ENCODE measurements around the gene PDCL3. TPM values are rescaled to one million over a fixed set of nuclear protein-coding genes. Genes with fewer than 3 reads are reported as not detected.

Gene PDCL3
- total and polyA plus RNA-seq, 2 donors (not counting 1 experiment from before 2014, with no cell fraction given) = 5.6 to 24.1 TPM

DNA sequence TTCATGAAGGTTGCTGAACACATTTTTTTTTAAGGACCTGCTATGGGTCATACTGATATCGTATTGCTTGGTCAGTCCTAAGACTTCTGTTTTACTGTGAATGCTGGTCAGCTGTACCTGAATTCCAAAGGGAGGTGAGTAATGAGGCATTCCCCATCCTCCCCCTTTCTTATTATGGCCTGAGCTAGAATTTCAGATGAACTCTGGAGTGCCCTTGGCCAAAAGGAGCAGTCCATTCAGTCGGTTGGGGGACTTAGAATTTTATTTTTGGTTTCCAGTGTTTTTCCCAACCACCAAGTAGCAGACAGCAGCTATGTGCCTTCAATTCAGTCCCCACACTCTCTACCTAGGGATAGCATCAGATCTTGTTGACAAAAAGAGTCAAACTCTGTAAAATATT, 26.9 kb upstream of the PDCL3 start:
- no peak overlapping the region for H3K4me3 ChIP-seq (ENCODE audit: control extremely low read depth in 1 of 5, extremely low read depth in 1 of 5, insufficient read depth in 1 of 5, low read depth in 2 of 5, low read length in 4 of 5)
- POLR2A ChIA-PET = no interaction called here
- no peaks in the 10 kb centered on the region for H3K36me3 ChIP-seq (replicated peaks in 1 of 2; ENCODE audit: control extremely low read depth in 1 of 2, control insufficient read depth in 1 of 2, extremely low read depth in 1 of 2, insufficient read depth in 2 of 2, low read length in 1 of 2)
- H2AFZ ChIP-seq (ENCODE audit: insufficient read depth, low read depth, low read length, poor library complexity, severe bottlenecking) = no peak overlapping the region
- no peak for TF ChIP-seq CTCF (IDR thresholded peaks at IDR 0.05)
- no peak overlapping the region for H3K9ac ChIP-seq (ENCODE audit: low read length)
- Mint-ChIP-seq H3K9me3 (ENCODE audit: insufficient read depth) (no peaks in the 10 kb centered on the region), H3K27ac (no peak overlapping the region), H3K27me3 (peaks cover 12% of the 10 kb centered on the region), H3K4me3 (no peak overlapping the region), H3K4me1 (no peaks in the 10 kb centered on the region)
- no peaks in the 10 kb centered on the region for H3K79me2 ChIP-seq (ENCODE audit: control insufficient read depth, insufficient read depth, low read length)
- WGBS (ENCODE audit: insufficient coverage) = 100% methylated on average over 1 of the region's 2 CpGs
- ATAC-seq (ENCODE audit: low read depth) (no peak), DNase-seq (no peak)
- no peaks in the 10 kb centered on the region for H3K4me1 ChIP-seq (ENCODE audit: control insufficient read depth in 2 of 2, insufficient read depth in 2 of 2, low read length in 2 of 2)
- no peak overlapping the region for H3K27ac ChIP-seq (ENCODE audit: low read length in 2 of 2)
- peaks cover 0 to 3% (median 0%) of the 10 kb centered on the region in 4 experiments for H3K27me3 ChIP-seq (replicated peaks in 1 of 4; ENCODE audit: control extremely low read depth in 1 of 4, control insufficient read depth in 3 of 4, insufficient read depth in 4 of 4, low read length in 3 of 4)
- CTCF ChIA-PET = no interaction called here
- H3K9me3 ChIP-seq (ENCODE audit: control extremely low read depth in 1 of 3, control insufficient read depth in 2 of 3, insufficient read depth in 1 of 3, low read length in 2 of 3) = peaks cover 0 to 5% (median 0%) of the 10 kb centered on the region in 3 donors
- intact Hi-C loops (cut with micrococcal nuclease) = no loop called here
- no peak overlapping the region for H3K4me2 ChIP-seq (replicated peaks; ENCODE audit: low read depth, low read length, poor library complexity, severe bottlenecking)
- no peaks in the 10 kb centered on the region for H4K20me1 ChIP-seq (ENCODE audit: control insufficient read depth, insufficient read depth, low read length, poor library complexity, severe bottlenecking)

DNA sequence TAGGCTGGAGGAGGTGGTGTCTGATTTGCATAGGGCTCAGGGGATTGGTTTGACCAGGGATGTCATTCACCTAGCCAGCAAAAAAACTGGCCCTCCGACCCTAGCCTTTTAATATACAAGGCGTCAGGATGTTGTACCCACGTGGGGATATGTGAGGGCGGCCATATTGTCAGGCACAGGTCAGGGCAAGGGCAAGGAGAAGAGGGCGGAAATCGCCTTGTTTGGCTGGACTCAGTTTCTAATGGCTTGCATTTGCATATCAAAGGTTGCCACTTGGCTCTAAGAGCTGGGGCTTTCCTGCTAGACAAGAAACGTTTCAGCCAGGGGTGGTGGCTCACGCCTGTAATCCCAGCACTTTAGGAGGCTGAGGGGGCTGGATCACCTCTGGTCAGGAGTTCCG, 24.9 kb upstream of the PDCL3 start:
- Histone ChIP-seq H3K4me1 (ENCODE audit: control insufficient read depth in 2 of 2, insufficient read depth in 2 of 2, low read length in 2 of 2) (no peaks in the 10 kb centered on the region), H3K9ac (ENCODE audit: low read length) (no peak overlapping the region), H3K4me3 (ENCODE audit: control extremely low read depth in 1 of 5, extremely low read depth in 1 of 5, insufficient read depth in 1 of 5, low read depth in 2 of 5, low read length in 4 of 5) (no peak overlapping the region), H3K9me3 (ENCODE audit: control extremely low read depth in 1 of 3, control insufficient read depth in 2 of 3, insufficient read depth in 1 of 3, low read length in 2 of 3) (peaks cover 0 to 5% (median 0%) of the 10 kb centered on the region in 3 donors), H3K36me3 (replicated peaks in 1 of 2; ENCODE audit: control extremely low read depth in 1 of 2, control insufficient read depth in 1 of 2, extremely low read depth in 1 of 2, insufficient read depth in 2 of 2, low read length in 1 of 2) (no peaks in the 10 kb centered on the region), H3K4me2 (replicated peaks; ENCODE audit: low read depth, low read length, poor library complexity, severe bottlenecking) (no peak overlapping the region), H3K27ac (ENCODE audit: low read length in 2 of 2) (no peak overlapping the region), H2AFZ (ENCODE audit: insufficient read depth, low read depth, low read length, poor library complexity, severe bottlenecking) (no peak overlapping the region), H3K27me3 (replicated peaks in 1 of 4; ENCODE audit: control extremely low read depth in 1 of 4, control insufficient read depth in 3 of 4, insufficient read depth in 4 of 4, low read length in 3 of 4) (peaks cover 0 to 3% (median 0%) of the 10 kb centered on the region in 4 experiments), H3K79me2 (ENCODE audit: control insufficient read depth, insufficient read depth, low read length) (no peaks in the 10 kb centered on the region), H4K20me1 (ENCODE audit: control insufficient read depth, insufficient read depth, low read length, poor library complexity, severe bottlenecking) (no peaks in the 10 kb centered on the region)
- DNase-seq = no peak
- Mint-ChIP-seq H3K27me3 (peaks cover 12% of the 10 kb centered on the region), H3K4me1 (no peaks in the 10 kb centered on the region), H3K4me3 (no peak overlapping the region), H3K27ac (no peak overlapping the region), H3K9me3 (ENCODE audit: insufficient read depth) (no peaks in the 10 kb centered on the region)
- ChIA-PET POLR2A (no interaction called here), CTCF (interaction anchor here (0.9 to 1.5 kb wide), 2 partner anchors 13 to 696 kb away, joined by 3 read pairs; no protein-coding TSS in a partner anchor)
- intact Hi-C loops (cut with micrococcal nuclease) = no loop called here
- no peak for ATAC-seq (ENCODE audit: low read depth)
- TF ChIP-seq EZH2 (IDR thresholded peaks at IDR 0.05; ENCODE audit: borderline replicate concordance, insufficient read depth, low read depth, low read length, poor library complexity, severe bottlenecking) (no peak), CTCF (IDR thresholded peaks at IDR 0.05) (no peak)
- WGBS (ENCODE audit: insufficient coverage) = 84% methylated on average over 9 of the region's 9 CpGs

All from B cell (primary cell).